GM19395 (cell line): ENCODE measurements around the gene PTPRK.

ENCODE experiments used
- ATAC-seq: cut with Tn5 transposase; IDR thresholded peaks from one replicate; pipeline ENCODE4 v1.9.1; 2021; ENCODE audit warnings: mild to moderate bottlenecking, moderate library complexity; ENCODE audit not compliant: unreplicated experiment

PTPRK gene

DNA sequence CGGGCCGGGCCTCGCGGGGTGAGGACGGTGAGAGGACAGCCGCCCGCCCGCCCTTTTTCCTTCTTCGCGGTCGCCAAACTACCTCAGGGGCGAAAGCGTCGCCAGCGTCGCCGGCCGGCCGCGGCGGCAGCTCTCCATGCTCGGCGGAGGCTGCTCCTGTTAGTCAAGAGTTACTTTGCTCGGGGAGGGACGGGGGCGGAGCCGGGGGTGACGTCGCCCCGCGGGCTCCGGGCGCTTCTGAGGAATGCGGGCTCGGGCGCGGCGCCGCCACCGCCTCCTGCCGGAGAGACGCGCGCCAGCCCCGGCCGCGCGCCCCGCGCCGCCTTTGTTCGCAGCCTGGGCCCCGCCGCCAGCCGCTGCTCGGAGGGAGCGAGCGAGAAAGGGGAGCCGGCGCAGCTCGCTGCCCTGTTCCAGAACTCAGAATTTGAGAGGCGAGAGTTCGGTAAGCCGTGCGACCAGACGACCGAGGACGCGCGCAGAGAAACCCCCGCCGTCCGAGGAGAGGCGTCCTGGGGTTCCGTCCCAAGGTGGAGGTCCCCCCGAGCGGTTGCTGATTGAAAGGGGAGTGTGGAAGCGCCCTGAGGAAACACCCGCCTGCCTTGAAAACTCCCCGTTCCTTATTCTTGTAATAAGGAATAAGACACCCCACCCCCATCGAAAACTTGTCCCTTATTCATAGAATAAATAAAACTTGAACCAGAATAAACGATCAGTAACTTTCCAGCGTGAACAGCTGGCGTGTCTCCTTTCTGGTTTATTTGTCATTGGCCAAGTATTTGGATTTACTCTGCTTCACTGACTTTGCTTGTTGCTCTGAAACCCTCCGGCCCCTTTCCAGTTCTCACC lies at the start of gene PTPRK:
Gene PTPRK, minus strand, starts transcription at position 164 of the 846 bp plus-strand sequence. CDS start 241 bp downstream, outside the sequence.
- ATAC-seq = peak; percentile 86

DNA sequence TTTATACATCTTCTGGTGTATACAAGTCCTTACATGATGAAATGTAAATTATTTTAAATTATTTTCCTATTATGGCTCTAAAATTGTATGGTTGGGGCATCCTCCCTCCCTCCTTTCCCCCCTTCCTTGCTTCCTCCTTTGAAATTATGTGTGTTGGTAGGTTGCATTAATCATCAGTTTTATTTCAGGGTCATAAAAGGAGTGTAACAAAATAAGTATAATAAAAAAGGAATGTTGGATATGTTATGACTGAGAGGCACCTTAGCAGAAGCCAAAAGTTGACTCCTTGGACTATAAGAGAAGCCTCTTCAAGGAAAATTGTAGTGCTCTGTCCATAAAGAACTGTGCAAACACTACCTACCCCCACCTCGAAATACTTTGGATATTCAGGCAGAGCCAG lies 46.6 kb upstream of the PTPRK start:
- ATAC-seq = no peak

DNA sequence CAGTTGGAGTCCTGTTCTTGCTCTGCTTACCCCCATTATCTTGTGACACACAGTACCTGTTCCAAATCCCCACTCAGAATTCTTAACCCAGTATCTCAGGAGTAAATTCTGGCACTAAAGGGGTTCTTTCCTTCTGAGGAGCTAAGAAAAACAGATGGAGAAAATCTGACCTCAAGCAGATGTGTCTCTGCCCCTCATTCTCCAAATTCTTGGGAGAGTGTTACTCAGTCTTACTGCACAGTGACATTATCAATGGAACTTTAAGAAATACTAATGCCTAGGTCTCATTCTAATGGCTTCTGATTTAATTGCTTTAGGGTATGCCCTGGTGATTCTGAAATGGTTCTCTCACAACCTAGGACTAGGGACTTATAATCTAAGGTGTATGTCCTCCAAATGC lies 40.6 kb upstream of the PTPRK start:
- no peak for ATAC-seq

DNA sequence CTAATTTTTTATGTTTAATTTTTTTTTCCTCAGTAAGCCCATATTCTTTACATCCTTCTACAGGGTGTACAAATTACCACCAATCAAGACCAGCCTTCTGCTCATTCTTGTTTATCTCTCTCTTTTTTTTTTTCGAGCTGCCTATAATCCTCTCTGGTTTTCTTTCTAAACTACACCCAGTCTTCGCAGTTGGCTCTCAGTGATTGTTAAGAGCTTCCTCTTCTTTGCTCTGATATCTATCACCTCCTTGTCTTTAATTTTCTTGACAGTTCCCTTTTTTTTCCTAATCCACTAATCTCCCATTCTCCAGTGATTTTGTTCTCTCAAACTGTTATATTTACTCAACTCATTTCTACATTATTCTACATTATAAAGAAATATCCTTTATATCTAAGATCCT lies 38.5 kb upstream of the PTPRK start:
- no peak for ATAC-seq

DNA sequence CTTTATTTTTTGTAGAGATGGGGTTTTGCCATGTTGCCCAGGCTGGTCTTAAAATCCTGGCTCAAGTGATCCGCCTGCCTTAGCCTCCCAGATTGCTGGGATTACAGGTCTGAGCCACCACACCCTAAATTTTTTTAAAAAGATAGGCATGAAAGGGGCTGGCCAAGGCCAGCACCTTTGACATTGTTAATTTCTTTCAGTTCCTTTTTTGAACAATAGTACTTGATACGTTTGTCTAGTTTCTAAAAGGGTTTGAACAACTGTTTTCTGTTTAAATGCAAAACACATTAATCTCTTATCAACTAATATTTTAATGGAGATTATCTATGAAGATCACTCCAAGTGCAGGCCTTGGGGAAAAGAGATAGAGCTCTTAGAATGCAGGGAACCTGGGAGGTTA lies 37.6 kb upstream of the PTPRK start:
- peak; percentile 70 for ATAC-seq

DNA sequence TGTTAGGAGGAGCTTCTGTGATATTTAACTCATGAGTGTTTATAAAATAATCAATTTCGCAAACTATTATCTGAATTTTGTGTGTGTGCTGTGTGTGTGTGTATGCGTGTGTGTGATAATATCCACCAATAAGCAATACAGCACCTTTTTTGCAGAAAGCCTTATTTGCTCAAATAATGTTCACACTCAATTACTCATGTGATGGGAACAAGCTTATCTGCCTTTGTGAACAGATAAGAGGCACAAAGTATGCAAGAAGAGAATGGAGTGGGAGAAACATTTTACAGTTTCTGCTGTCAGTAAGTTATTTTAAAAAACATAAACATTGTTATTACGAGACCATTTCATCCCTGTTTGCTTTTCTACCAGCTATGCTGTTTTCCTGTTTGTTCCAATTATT lies 36.7 kb upstream of the PTPRK start:
- ATAC-seq = no peak

DNA sequence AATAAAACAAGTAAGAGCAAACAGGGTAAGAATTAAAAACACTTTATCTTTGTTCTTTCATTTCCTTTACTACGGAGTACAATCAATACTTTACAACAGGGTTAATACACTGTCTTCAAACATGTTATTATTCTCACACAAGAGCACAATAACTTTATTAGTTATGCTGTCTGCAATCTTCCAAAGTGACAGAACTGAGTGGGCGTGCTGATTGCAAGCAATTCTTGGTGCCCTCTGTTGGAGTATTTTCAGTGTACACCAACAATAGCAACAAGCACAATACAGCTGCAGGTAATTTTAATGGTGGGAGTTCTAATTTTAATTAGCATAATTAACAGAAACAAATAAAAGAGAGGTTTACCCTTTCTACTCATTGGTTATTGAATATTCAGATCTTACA lies 33.9 kb upstream of the PTPRK start:
- ATAC-seq = no peak

DNA sequence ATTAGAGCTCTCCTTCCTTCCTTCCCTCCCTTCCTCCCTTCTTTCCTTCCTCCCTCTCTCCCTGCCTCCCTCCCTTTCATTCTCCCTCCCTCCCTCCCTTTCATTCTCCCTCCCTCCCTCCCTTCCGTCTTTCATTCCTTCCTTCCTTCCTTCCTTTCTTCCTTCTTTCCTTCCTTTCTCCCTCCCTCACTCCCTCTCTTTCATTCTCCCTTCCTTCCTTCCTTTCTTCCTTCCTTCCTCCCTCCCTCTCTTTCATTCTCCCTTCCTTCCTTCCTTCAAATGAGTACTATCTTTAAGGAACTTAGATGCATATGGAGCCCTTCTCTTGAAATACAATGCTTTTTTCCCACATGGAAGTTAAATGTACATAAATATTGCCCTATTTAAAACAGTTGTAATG lies 20.9 kb upstream of the PTPRK start:
- no peak for ATAC-seq

DNA sequence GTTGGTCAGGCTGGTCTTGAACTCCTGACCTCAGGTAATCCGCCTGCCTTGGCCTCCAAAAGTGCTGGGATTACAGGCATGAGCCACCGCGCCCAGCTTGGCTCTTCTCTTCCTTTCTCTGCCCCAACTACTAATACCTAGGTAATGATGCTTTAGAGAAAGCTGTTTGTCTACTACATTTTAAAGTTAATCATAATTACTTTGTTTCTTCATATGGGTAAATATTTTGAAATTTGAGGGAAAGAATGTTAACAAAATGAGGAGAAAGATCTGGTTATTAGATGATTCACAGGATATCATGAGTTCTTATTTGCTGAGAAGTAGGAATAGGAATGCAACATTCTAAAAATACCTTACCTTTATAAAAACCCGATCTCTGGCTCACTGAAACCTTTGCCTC lies 18.4 kb upstream of the PTPRK start:
- ATAC-seq = no peak

DNA sequence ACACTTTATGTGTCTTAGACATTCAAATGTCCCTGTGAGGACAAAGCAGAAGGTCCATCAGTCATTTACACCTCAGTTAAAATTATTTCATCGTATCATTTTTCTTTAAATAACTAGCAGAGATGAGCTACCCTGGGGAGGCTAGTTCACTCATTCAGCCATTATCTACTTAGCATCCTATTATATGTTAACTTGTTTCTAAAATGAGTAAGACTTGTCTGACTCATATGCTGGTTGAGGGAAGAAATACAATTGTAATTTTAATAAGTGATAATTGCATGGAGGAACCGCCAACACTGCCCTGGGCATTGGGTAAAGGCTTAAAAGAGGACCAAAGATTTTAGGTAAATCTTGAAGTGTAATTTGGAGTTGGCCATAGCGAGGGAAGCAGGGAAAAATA lies 12.4 kb upstream of the PTPRK start:
- peak; percentile 60 for ATAC-seq

DNA sequence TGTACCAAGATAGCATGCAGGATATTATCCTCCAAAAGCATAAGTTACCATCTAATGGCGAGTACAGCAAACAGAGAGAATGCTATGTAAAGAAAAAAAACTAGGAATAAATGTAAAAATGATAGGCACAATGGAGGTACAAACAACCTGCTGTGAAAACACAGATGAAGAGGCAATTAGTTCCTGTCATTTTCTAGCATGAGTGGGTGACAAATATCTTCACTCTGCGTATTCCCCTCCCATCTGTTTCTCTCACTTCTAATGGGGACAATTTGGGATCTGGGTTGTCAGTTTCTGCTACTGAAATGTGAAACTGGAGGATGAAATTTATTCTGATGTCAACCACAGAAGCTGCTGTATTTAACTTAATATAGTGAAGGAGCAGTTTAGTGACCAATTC lies 11.7 kb upstream of the PTPRK start:
- ATAC-seq = no peak

DNA sequence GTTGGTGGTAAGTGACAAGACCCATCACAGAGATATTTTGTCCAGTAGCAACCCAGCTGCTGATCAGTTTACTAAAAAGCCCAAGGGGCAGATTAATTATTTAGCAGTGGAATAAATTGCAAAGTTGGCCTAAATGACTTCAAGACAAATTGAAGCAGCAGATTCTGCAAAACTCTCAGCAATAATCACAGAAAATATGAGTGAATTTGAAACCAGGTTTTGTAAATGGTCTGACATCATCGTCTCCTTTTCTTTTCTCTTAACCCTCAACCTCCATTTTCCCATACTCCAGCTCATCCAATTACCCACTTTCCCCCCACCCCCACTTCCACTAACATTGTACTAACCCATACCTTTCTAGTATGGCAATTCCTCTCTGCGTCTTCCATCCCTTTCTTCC lies 11.3 kb upstream of the PTPRK start:
- ATAC-seq = no peak

DNA sequence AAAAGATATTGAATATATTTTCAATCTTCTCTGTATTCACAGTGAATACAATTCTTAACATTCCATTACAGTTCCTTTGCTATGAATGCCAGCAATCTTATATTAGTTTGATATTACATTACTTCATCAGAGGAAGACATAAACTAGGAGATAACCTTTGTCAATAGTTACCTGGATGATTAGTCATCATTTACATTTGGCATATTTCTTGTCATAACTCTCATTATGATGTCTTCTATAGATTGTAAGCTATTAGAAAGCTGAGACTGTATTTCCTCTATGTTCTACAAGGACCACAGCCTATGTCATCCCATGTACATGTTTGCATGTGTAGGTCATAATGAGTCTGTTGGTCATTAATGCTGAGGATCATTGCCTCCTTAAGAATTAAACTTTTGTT lies 7.8 kb upstream of the PTPRK start:
- no peak for ATAC-seq

DNA sequence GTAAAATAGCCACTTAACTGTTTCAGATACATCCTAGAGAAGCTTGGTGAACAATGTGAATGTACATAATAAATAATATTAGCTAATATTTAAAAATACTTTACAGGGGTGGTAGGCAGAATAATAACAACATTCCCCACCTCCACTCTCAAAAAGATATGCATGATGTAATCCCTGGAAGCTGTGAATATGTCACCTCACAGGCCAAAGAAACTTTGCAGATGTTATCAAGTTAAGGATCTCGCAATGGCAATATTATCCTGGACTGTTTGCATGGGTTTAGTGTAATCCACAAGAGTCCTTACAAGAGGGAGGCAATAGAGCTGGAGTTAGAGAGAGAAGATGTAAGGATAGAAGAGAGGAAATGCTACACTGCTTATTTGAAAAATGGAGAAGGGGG lies 7.0 kb upstream of the PTPRK start:
- no peak for ATAC-seq

DNA sequence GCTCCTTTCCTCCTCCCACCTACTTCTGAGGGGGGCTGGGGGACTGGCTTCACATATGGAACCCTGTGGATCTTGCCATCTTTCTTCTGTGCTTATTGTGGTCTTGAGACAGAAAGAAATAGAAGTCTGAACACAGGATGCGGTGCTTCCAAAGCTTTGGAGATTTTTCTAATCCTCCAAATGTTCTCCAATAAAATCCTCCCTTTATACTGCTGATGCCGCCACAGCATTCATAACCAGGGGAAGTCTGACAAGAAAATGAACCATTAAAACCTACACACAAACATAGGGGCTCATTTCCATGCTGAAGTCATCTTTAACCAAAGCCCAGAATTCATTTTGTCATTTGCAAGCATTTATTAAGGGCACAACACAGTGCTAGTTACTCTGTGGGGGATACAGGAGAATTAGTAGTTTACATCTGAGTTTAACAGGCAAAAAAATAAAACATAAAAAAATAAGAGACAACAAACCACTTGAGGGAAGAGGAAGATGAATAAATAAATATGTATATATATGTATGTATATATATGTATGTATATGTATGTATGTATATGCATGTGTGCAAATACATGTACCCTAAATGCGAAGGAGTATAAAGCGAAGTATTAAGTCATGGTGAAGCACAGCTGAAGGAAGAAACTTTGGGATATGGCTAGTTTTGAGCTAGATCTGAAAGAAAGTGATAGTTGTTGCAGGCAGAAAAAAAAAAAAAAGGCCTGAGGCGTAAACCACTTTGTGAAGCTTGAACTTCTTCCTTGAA lies 5.9 kb upstream of the PTPRK start:
- ATAC-seq = no peak

DNA sequence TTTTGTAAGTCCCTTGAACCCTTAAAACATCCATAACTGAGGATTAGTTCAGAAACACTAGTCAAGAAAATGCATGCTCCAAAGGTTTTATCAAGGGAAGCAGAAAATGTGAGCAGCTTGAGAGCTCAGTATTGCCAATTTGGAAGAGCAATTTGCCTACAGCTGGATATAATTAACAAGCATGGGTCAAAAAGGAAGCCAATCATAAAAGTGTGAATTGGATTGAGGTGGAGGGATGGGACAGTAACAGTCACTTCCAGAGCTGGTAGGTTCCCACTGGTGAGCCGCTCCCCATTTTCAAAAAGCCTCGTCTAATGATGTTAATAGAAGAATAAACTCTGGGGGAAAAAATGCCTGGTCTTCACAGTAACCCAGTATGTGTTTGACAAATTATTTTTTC lies 5.0 kb upstream of the PTPRK start:
- ATAC-seq = no peak

DNA sequence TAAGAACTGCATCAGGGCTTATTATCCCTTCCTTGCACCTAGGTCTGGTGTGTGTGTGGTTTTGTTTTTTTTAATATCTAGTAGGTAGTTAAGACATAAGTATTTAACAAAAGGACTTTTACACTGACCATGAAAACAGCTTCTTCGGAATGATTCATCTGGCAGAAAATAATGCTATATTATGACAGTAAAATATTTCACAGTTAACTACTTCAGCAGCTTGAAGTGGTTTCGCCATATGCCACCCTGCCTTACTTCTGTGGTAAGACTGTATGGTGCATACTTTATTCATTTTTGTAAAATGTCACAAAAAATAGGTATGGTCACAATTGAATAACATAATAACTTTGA lies 858 bp upstream of the PTPRK start:
- no peak for ATAC-seq

DNA sequence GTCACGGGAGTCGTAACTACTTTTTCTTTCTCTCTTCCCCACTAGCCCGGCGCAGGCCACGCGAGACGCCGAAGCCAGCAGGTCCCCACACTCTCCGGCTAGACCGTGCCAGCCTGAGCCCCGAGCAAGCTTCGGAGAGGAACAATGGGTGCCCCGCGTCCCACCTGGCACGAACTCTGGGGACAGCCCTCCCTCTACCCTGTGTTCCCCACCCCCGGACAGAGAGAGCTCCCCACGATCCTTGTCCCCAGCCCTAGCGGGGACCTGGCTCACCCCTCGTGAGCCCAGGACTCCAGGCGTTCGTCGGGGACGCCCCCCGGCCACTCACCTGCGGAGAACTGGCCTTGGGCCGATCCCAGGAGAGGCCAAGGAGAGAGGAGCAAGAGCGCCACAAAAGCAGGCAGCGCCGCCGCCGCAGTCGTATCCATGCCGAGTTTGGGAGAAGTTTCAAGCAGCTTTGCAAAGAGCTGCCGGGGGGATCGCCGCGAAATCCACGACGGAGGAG lies 416 bp downstream of the PTPRK start:
- peak; percentile 34 for ATAC-seq

DNA sequence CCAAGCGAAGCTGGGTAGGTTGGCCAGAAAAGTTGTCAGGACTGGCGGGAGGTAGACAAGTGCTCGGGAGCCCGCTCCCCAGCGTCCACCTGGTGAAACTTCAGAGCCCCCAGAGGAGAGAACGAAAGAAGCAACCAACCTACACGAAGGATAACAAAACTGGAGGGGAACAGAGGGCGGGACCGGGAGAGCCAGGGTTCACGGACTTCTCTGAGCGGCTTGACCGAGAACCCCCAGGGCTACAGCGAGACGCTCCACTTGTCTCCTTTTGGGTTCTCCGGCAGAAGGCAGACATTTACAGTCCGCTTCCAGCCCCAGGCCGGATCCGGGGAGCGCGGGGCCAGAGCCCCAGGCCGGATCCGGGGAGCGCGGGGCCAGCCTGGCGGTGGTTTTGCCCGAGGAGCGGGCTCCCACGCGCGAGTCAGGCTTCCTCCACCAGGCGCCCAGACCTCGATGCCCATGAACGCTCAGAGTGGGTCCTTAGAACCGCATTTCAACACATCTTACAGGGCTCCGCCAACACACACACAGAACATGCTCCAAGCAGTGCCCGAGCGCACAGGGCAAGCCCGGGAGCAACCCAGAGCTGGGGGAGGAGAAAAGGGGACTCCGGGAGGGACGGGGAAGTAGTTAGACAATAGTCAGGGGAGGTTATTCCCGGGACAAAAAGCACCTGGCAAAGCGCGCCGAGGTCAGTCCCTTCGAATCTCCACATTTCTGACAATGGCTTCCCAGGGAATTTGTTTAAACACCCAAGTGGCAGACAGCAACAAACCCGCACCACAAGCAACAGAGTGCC lies 1.1 kb downstream of the PTPRK start:
- peak; percentile 26 for ATAC-seq

DNA sequence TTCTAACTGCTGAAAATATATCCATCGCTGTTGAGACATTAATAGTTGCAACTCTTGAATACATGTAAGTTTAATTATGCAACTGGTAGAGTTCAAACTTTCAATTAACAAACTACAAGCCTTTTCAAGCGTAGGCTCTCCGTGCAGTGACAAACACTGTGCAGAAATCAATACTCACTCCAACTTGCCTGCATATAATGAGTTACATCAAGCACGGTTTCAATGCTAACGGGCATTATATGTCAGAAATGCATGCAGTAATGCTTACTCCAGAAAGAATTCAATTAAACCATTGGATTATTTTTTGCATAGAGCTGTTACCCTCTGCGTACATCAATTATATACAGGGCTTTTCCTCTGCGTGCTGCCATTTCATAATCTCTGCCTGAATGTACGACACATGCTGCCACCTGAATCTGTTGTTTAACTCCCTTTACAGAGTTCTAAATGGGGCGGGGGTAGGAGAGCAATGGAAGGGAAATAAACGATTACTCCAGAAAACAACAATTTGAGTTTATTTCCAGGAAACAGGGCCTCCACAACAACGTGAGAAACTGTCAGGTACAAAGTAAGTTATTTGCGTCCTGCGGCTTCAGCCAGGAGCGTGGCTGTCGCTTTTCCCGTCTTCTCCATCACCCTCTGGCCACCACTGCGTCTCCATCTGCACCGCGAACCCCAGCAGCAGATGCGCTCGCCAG lies 1.8 kb downstream of the PTPRK start:
- no peak for ATAC-seq

DNA sequence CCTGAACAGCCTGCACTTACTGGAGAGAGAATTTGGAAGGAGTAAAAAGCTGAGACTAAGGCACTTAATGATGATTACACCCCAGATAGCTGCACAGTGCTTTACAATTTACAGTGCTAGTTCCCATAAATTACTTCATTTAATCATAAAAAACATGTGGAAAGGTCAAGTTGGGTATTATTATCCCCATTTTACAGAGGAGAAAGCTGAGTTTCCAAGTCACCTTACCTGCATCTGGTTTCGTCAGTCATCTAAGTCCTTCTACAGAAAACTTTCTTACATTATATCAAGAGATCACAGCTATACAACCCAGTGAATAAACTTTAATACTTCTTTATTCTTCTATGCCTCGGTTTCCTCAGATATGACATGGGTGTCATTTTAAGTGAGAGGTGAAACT lies 3.3 kb downstream of the PTPRK start:
- no peak for ATAC-seq
